IPS-18a (cell line): ENCODE results near the gene ZNF544.

ENCODE experiments used
- H3K27ac ChIP-seq: one replicate; pipeline ENCODE4 v1.5.1; 2013; ENCODE audit warnings: low read length
- H3K27me3 ChIP-seq: one replicate; pipeline ENCODE4 v1.6.1; 2013; ENCODE audit warnings: mild to moderate bottlenecking, low read length; ENCODE audit not compliant: control insufficient read depth, insufficient read depth
- H3K36me3 ChIP-seq: one replicate; pipeline ENCODE4 v1.6.1; 2013; ENCODE audit warnings: low read depth, low read length; ENCODE audit not compliant: control insufficient read depth
- H3K4me1 ChIP-seq: one replicate; pipeline ENCODE4 v1.6.1; 2013; ENCODE audit warnings: low read depth, low read length; ENCODE audit not compliant: control insufficient read depth
- H3K4me3 ChIP-seq: one replicate; pipeline ENCODE4 v1.5.1; 2013; ENCODE audit warnings: low read length
- H3K9ac ChIP-seq: one replicate; pipeline ENCODE4 v1.6.1; 2013; ENCODE audit warnings: mild to moderate bottlenecking, low read length, moderate library complexity
- H3K9me3 ChIP-seq: one replicate; pipeline ENCODE4 v1.6.1; 2013; ENCODE audit warnings: low read depth, low read length; ENCODE audit not compliant: control insufficient read depth

Gene ZNF544

GRCh38 chr19:58311345-58311865 is 82.7 kb downstream of the ZNF544 start:
- Histone ChIP-seq H3K27ac (no peak overlapping the region), H3K36me3 (peaks cover 48% of the 10 kb centered on the region), H3K9me3 (no peaks in the 10 kb centered on the region), H3K4me3 (no peak overlapping the region), H3K9ac (no peak overlapping the region), H3K4me1 (no peaks in the 10 kb centered on the region), H3K27me3 (no peaks in the 10 kb centered on the region)
